Smooth muscle cell (in vitro differentiated cells): Measurements from ENCODE around the gene C19orf81. TPM values are rescaled to one million over a fixed set of nuclear protein-coding genes. Genes with fewer than 3 reads are reported as not detected.

Source experiments
- DNase-seq: peaks from one replicate; lab custom pipeline; 2025; ENCODE audit not compliant: unreplicated experiment; lab: John Stamatoyannopoulos, UW
- H2AFZ ChIP-seq: fragments of 200-600 bp; sonication (generic); 2 replicates; pipeline ENCODE4 v1.6.0; 2016; ENCODE audit warnings: antibody characterized with exemption, low read depth, mild to moderate bottlenecking
- H3F3A ChIP-seq: fragments of 200-600 bp; sonication (generic); 2 replicates; pipeline ENCODE4 v1.6.0; 2017; ENCODE audit warnings: antibody characterized with exemption, low read depth
- H3K27ac ChIP-seq: fragments of 200-600 bp; sonication (generic); 2 replicates; pipeline ENCODE4 v1.5.1; 2016; ENCODE audit warnings: low read depth, mild to moderate bottlenecking
- H3K27me3 ChIP-seq: fragments of 200-600 bp; sonication (generic); 2 replicates; pipeline ENCODE4 v1.6.1; 2016; ENCODE audit warnings: low read depth, mild to moderate bottlenecking
- H3K36me3 ChIP-seq: fragments of 200-600 bp; sonication (generic); 2 replicates; pipeline ENCODE4 v1.5.1; 2016; ENCODE audit warnings: low read depth
- H3K4me1 ChIP-seq: fragments of 200-600 bp; sonication (generic); 2 replicates; pipeline ENCODE4 v1.5.1; 2016; ENCODE audit warnings: low read depth
- H3K4me2 ChIP-seq: fragments of 200-600 bp; sonication (generic); 2 replicates; pipeline ENCODE4 v1.6.0; 2016; ENCODE audit warnings: mild to moderate bottlenecking
- H3K4me3 ChIP-seq: fragments of 200-600 bp; sonication (generic); 2 replicates; pipeline ENCODE4 v1.5.1; 2016; ENCODE audit warnings: mild to moderate bottlenecking
- H3K79me2 ChIP-seq: fragments of 200-600 bp; sonication (generic); 2 replicates; pipeline ENCODE4 v1.6.0; 2016; ENCODE audit warnings: low read depth, mild to moderate bottlenecking
- H3K9ac ChIP-seq: fragments of 200-600 bp; sonication (generic); 2 replicates; pipeline ENCODE4 v1.6.0; 2016; ENCODE audit warnings: low read depth
- H3K9me3 ChIP-seq: fragments of 200-600 bp; sonication (generic); replicated peaks from 2 replicates; pipeline ENCODE4 v1.5.1; 2016; ENCODE audit warnings: low read depth
- H4K20me1 ChIP-seq: fragments of 200-600 bp; sonication (generic); 2 replicates; pipeline ENCODE4 v1.6.0; 2016; ENCODE audit warnings: low read depth
- WGBS: methylation state at CpG from one replicate; pipeline ENCODE4 v1.1.7; 2016; ENCODE audit warnings: low lambda C conversion rate; 5-methylcytosine and 5-hydroxymethylcytosine counted together
- polyA plus RNA-seq: library from polyadenylated mRNA; unstranded; fragments of >200 nt; fragmentation: Nextera tagmentation; extraction: Ambion mirVana; gene quantifications from 2 replicates; pipeline ENCODE4 v1.2.1, GENCODE V29; 2016
- total RNA-seq: library from RNA; depleted of rRNA; stranded (reverse); fragments of >200 nt; gene quantifications from 2 replicates; pipeline ENCODE4 v1.2.3, GENCODE V29; 2014
- TF ChIP-seq, protein P1 (sequence below): fragments of 200-600 bp; sonication (generic); IDR thresholded peaks from 2 replicates; pipeline ENCODE4 v1.5.1; 2017; ENCODE audit warnings: borderline replicate concordance, mild to moderate bottlenecking, antibody characterized with exemption; ENCODE audit not compliant: insufficient read depth, poor library complexity, severe bottlenecking

C19orf81 gene
- total and polyA plus RNA-seq, 2 experiments from 2014 or later, result 1.7 to 13.5 TPM

DNA sequence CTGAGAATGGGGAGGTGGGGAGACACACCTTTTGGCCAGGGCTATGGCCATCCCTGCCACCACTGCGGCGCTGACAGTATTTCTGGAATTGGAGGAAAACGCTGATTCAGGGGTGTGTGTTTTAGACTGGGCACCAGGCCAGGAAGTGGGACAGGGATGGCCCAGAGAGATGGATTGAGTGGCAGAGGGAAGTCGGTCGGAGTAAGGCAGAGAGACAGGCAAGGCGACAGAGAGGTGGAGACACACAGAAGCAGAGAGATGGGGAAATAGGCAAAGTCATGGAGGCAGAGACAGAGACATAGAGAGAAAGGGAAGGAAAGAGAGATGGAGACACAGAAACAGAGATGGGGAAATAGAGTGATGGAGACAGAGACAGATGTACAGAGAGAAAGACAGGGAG is 4.1 kb upstream of the C19orf81 start:
- no peaks in the 10 kb centered on the region for H3K79me2 ChIP-seq
- WGBS, result 80% methylated on average over 6 of the region's 6 CpGs
- no peaks in the 10 kb centered on the region for H3F3A ChIP-seq
- H4K20me1 ChIP-seq, result no peaks in the 10 kb centered on the region
- no peak overlapping the region for H3K4me2 ChIP-seq
- TF ChIP-seq, protein P1, sequence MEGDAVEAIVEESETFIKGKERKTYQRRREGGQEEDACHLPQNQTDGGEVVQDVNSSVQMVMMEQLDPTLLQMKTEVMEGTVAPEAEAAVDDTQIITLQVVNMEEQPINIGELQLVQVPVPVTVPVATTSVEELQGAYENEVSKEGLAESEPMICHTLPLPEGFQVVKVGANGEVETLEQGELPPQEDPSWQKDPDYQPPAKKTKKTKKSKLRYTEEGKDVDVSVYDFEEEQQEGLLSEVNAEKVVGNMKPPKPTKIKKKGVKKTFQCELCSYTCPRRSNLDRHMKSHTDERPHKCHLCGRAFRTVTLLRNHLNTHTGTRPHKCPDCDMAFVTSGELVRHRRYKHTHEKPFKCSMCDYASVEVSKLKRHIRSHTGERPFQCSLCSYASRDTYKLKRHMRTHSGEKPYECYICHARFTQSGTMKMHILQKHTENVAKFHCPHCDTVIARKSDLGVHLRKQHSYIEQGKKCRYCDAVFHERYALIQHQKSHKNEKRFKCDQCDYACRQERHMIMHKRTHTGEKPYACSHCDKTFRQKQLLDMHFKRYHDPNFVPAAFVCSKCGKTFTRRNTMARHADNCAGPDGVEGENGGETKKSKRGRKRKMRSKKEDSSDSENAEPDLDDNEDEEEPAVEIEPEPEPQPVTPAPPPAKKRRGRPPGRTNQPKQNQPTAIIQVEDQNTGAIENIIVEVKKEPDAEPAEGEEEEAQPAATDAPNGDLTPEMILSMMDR, result no peak
- no peak for DNase-seq
- no peaks in the 10 kb centered on the region for H3K4me1 ChIP-seq
- no peak overlapping the region for H3K27ac ChIP-seq
- no peaks in the 10 kb centered on the region for H3K36me3 ChIP-seq
- no peak overlapping the region for H3K4me3 ChIP-seq
- no peak overlapping the region for H3K9ac ChIP-seq
- H3K27me3 ChIP-seq, result no peaks in the 10 kb centered on the region
- no peaks in the 10 kb centered on the region for H3K9me3 ChIP-seq
- no peak overlapping the region for H2AFZ ChIP-seq

DNA sequence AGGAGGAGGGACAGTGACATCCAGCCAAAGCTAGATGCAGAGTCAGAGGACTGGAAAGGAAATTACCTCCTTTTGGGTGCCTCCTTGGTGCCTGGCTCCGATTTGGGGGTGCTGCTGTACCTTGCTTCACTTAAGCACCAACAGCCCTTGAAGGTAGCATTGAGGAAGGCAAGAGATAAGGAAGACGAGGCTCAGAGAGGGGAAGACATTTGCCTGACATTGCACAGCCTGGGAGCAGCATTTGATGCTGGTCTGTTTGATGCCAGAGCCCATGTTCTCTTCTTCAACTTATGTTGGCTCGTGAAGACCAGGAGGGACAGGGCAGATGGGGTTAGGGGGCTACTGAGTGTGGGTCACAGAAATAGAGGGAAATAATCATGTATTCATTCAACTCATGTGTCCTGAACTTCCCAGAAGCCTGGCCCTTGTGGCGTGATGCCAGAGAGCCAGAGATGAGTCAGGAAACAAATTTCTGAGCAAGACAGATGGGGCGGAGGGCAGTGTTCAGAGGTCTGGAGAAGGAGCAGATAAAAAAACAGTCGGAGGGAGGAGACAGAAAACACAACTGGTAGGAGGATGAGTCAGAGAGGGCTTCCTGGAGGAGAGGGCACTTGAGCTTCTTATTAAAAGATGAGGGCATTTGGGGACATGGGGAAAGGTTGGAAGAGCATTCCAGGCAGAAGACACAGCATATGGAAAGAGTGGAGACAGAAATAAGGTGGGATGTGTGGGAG is 3.0 kb upstream of the C19orf81 start:
- DNase-seq, result no peak
- WGBS, result 40% methylated on average over 6 of the region's 6 CpGs
- Histone ChIP-seq H3K4me1 (no peaks in the 10 kb centered on the region), H3K27me3 (no peaks in the 10 kb centered on the region), H3K4me3 (no peak overlapping the region), H4K20me1 (no peaks in the 10 kb centered on the region), H3K27ac (no peak overlapping the region), H3K79me2 (no peaks in the 10 kb centered on the region), H3K9me3 (no peaks in the 10 kb centered on the region), H3K9ac (no peak overlapping the region), H3F3A (no peaks in the 10 kb centered on the region), H3K36me3 (no peaks in the 10 kb centered on the region), H2AFZ (no peak overlapping the region), H3K4me2 (no peak overlapping the region)
- TF ChIP-seq, protein P1, result no peak

DNA sequence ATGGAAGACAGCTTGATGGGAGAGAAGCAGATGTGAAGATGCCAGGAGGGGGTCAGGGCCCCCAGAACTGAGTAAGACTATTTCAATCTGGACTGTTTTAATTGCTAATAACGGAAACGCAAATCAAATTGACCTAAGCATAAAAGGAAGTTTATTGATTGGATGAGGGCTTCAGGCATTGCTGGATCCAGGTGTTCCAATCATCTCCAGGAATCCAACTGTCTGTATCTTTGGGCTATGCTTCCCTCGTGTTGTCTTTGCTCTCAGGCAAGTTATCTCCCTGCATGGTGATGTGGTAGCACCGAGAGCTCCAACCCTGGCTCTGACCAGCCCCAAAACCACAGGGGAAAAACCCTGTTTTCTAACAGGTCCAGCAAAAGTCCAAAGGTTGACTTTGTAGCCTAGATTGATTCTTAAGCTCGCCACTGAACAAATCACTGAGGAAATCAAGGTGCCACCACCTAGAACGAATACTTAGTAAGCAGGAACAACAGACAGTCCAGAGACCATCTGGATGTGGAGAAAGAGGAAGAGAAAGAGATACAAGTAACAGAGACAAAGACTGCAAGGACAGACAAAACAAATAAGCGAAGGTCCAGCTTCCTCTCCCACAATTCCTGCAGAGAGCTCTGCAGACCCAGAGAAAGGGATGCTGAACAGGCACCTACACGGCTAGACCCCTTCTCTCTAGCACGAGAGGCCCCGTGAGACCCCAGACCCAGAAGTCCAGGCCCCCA is 1.2 kb upstream of the C19orf81 start:
- Histone ChIP-seq H3K4me1 (no peaks in the 10 kb centered on the region), H3K79me2 (no peaks in the 10 kb centered on the region), H3K27me3 (no peaks in the 10 kb centered on the region), H2AFZ (no peak overlapping the region), H3K4me2 (no peak overlapping the region), H3K9ac (no peak overlapping the region), H4K20me1 (no peaks in the 10 kb centered on the region), H3K4me3 (no peak overlapping the region), H3K27ac (no peak overlapping the region), H3F3A (no peaks in the 10 kb centered on the region), H3K36me3 (no peaks in the 10 kb centered on the region), H3K9me3 (no peaks in the 10 kb centered on the region)
- DNase-seq, result no peak
- 83% methylated on average over 8 of the region's 10 CpGs for WGBS
- TF ChIP-seq, protein P1, result no peak
